ENCODE results near the gene SPTB.

SPTB gene

DNA sequence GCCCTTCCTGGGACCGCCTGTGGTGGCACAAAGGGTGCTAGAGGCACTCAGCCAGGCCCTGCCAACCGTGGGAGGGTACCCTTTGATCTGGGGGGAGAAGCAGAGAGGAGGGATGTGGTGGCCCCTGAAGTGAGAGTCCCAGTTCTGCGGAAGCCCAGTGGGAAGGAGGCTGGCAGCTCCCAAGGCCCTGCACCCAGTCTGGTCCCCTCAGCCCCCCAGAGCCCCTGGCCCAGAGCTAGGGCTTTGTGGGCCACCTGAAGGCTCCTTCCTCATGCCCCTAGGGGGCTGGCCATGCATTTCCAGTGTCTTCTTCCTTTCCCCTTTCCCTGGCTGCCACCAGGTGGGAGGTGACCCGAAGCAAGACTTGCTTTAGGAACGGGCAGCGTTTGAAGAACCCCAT lies 131.2 kb downstream of the SPTB start:
- no peak overlapping the region for H2AK5ac ChIP-seq (ENCODE audit: low read depth, low read length)
- H3K14ac ChIP-seq (ENCODE audit: low read length) = no peak overlapping the region
- no peak overlapping the region for H3K23ac ChIP-seq (ENCODE audit: low read depth, low read length, poor library complexity)
- no peak overlapping the region for H2BK15ac ChIP-seq (ENCODE audit: low read length)
- H4K8ac ChIP-seq (ENCODE audit: low read depth, low read length) = no peak overlapping the region
- no peak overlapping the region for H3K27ac ChIP-seq (replicated peaks; ENCODE audit: low read length)
- H3K18ac ChIP-seq (ENCODE audit: low read length) = peak overlapping the region; percentile 64
- no peaks in the 10 kb centered on the region for H3K4me1 ChIP-seq (ENCODE audit: control insufficient read depth in 2 of 2, insufficient read depth in 1 of 2, low read depth in 1 of 2, low read length in 2 of 2)
- no peak for DNase-seq (ENCODE audit: low spot score)
- WGBS, 2 donors (ENCODE audit: extremely low coverage in 2 of 2, insufficient read length in 2 of 2, insufficient replicate concordance in 1 of 2) = no CpG with 5 or more reads among the region's 6 CpGs
- H3K9ac ChIP-seq (ENCODE audit: low read depth, low read length, poor library complexity) = peak overlapping the region; percentile 44
- no peak overlapping the region for H2AFZ ChIP-seq (ENCODE audit: low read length)
- H3K36me3 ChIP-seq (replicated peaks in 1 of 2; ENCODE audit: control insufficient read depth in 2 of 2, insufficient read depth in 2 of 2, low read length in 2 of 2) = peaks cover 22 to 43% of the 10 kb centered on the region in 2 donors
- no peak overlapping the region for H3K4ac ChIP-seq (ENCODE audit: low read length)
- H4K91ac ChIP-seq (ENCODE audit: low read depth, low read length, poor library complexity) = no peak overlapping the region
- H2BK5ac ChIP-seq (ENCODE audit: low read length) = no peak overlapping the region
- H2BK120ac ChIP-seq (ENCODE audit: low read depth, low read length) = no peak overlapping the region
- no peak overlapping the region for H3K4me3 ChIP-seq (ENCODE audit: low read length in 2 of 2)
- H3K27me3 ChIP-seq (ENCODE audit: control insufficient read depth in 3 of 3, insufficient read depth in 3 of 3, low read depth in 1 of 3, low read length in 3 of 3) = no peaks in the 10 kb centered on the region
- no peak overlapping the region for H3K4me2 ChIP-seq (ENCODE audit: insufficient read depth, low read length, poor library complexity, severe bottlenecking)
- no peak overlapping the region for H2BK12ac ChIP-seq (ENCODE audit: low read length)
- H3K79me1 ChIP-seq (ENCODE audit: low read depth, low read length) = peaks cover 2% of the 10 kb centered on the region
- H3K9me3 ChIP-seq (replicated peaks in 1 of 2; ENCODE audit: control insufficient read depth in 2 of 2, insufficient read depth in 1 of 2, low read depth in 1 of 2, low read length in 2 of 2) = no peaks in the 10 kb centered on the region

DNA sequence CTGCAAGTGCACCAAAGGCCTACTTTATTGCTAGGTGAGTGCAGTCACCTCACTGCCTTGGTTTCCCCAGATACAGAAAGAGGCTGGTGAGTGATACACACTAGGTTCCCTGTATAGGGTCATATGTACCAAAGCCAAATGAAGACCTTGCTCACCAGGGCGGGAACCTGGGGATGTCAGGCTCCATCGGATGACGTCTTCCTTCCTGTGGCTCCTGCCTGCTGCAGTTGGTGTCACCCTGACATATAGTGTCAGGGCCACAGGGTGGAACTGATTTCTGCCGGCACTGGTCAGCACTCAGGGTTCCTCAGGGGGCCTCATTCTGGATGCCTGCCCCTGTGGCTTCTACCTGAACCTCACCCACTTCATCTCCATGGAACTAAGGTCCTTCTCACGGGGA lies 132.4 kb downstream of the SPTB start:
- Histone ChIP-seq H3K18ac (ENCODE audit: low read length) (no peak overlapping the region), H2BK5ac (ENCODE audit: low read length) (no peak overlapping the region), H3K27me3 (ENCODE audit: control insufficient read depth in 3 of 3, insufficient read depth in 3 of 3, low read depth in 1 of 3, low read length in 3 of 3) (no peaks in the 10 kb centered on the region), H4K91ac (ENCODE audit: low read depth, low read length, poor library complexity) (no peak overlapping the region), H2AK5ac (ENCODE audit: low read depth, low read length) (no peak overlapping the region), H3K4ac (ENCODE audit: low read length) (no peak overlapping the region), H3K4me3 (ENCODE audit: low read length in 2 of 2) (no peak overlapping the region), H3K4me1 (ENCODE audit: control insufficient read depth in 2 of 2, insufficient read depth in 1 of 2, low read depth in 1 of 2, low read length in 2 of 2) (no peaks in the 10 kb centered on the region), H4K8ac (ENCODE audit: low read depth, low read length) (no peak overlapping the region), H3K4me2 (ENCODE audit: insufficient read depth, low read length, poor library complexity, severe bottlenecking) (no peak overlapping the region), H3K9ac (ENCODE audit: low read depth, low read length, poor library complexity) (no peak overlapping the region), H2BK12ac (ENCODE audit: low read length) (no peak overlapping the region), H2BK120ac (ENCODE audit: low read depth, low read length) (no peak overlapping the region), H2AFZ (ENCODE audit: low read length) (no peak overlapping the region), H3K36me3 (replicated peaks in 1 of 2; ENCODE audit: control insufficient read depth in 2 of 2, insufficient read depth in 2 of 2, low read length in 2 of 2) (peaks cover 34 to 55% of the 10 kb centered on the region in 2 donors), H3K23ac (ENCODE audit: low read depth, low read length, poor library complexity) (no peak overlapping the region), H3K14ac (ENCODE audit: low read length) (no peak overlapping the region), H3K79me1 (ENCODE audit: low read depth, low read length) (peaks cover 2% of the 10 kb centered on the region), H3K9me3 (replicated peaks in 1 of 2; ENCODE audit: control insufficient read depth in 2 of 2, insufficient read depth in 1 of 2, low read depth in 1 of 2, low read length in 2 of 2) (no peaks in the 10 kb centered on the region), H2BK15ac (ENCODE audit: low read length) (no peak overlapping the region), H3K27ac (replicated peaks; ENCODE audit: low read length) (no peak overlapping the region)
- no peak for DNase-seq (ENCODE audit: low spot score)
- no CpG with 5 or more reads among the region's 5 CpGs for WGBS, 2 donors (ENCODE audit: extremely low coverage in 2 of 2, insufficient read length in 2 of 2, insufficient replicate concordance in 1 of 2)

DNA sequence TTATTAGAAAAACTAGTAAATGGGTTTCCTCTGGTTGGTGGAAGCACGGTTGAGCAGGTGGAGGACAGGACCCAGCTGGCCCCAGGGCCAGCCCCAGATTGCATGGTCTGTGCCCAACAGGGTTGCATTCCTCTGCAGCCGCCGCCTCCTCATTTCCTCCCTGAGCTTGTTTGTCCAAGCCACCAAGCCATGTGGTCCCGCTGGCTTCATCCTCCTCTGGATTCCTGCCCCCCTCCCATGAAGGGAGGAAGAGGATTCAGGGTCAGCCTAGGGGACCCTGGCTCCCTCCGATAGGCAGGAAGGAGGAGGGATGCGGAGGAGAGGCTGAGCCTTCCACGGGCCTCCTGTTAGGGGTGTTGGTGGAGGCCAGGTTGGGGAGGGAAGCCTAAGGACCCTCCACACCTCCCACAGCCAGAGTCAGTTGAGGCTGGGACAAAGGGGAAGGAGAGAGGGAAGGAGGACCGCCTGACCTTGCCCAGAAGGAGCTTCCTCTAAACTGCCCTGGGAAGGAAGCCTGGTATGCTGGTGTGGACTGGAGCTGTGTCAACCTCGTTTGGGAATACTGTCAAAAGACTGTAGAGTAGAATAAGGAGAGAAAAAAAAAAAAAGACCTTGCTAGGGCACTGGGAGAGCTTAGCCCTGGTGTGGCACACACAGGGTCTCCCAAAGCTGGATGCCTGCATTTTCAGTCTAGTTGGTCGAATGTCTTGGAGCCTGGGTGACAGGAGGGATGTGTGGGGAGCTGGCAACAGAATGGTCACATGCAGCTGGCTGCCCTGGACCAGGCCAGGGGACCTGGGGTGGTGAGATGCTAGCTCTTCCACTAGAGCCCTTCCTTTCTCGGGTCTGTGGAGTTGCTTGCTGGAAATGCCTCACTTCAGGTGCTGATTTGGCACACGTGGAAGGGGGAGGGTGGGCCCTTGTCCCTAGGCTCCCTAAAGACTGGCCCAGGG lies 133.1 kb downstream of the SPTB start:
- H2BK15ac ChIP-seq (ENCODE audit: low read length) = no peak overlapping the region
- no peak overlapping the region for H3K4me2 ChIP-seq (ENCODE audit: insufficient read depth, low read length, poor library complexity, severe bottlenecking)
- no peak overlapping the region for H3K4me3 ChIP-seq (ENCODE audit: low read length in 2 of 2)
- H2AK5ac ChIP-seq (ENCODE audit: low read depth, low read length) = no peak overlapping the region
- H3K27ac ChIP-seq (replicated peaks; ENCODE audit: low read length) = no peak overlapping the region
- H3K9ac ChIP-seq (ENCODE audit: low read depth, low read length, poor library complexity) = no peak overlapping the region
- no peak overlapping the region for H2BK120ac ChIP-seq (ENCODE audit: low read depth, low read length)
- H3K36me3 ChIP-seq (replicated peaks in 1 of 2; ENCODE audit: control insufficient read depth in 2 of 2, insufficient read depth in 2 of 2, low read length in 2 of 2) = peaks cover 42 to 62% of the 10 kb centered on the region in 2 donors
- H2BK12ac ChIP-seq (ENCODE audit: low read length) = no peak overlapping the region
- H4K91ac ChIP-seq (ENCODE audit: low read depth, low read length, poor library complexity) = no peak overlapping the region
- no peak for DNase-seq (ENCODE audit: low spot score)
- H3K4me1 ChIP-seq (ENCODE audit: control insufficient read depth in 2 of 2, insufficient read depth in 1 of 2, low read depth in 1 of 2, low read length in 2 of 2) = no peaks in the 10 kb centered on the region
- no peak overlapping the region for H2AFZ ChIP-seq (ENCODE audit: low read length)
- no peaks in the 10 kb centered on the region for H3K9me3 ChIP-seq (replicated peaks in 1 of 2; ENCODE audit: control insufficient read depth in 2 of 2, insufficient read depth in 1 of 2, low read depth in 1 of 2, low read length in 2 of 2)
- no peak overlapping the region for H3K14ac ChIP-seq (ENCODE audit: low read length)
- H3K79me1 ChIP-seq (ENCODE audit: low read depth, low read length) = peaks cover 2% of the 10 kb centered on the region
- H3K4ac ChIP-seq (ENCODE audit: low read length) = no peak overlapping the region
- H2BK5ac ChIP-seq (ENCODE audit: low read length) = no peak overlapping the region
- H4K8ac ChIP-seq (ENCODE audit: low read depth, low read length) = no peak overlapping the region
- no CpG with 5 or more reads among the region's 12 CpGs for WGBS, 2 donors (ENCODE audit: extremely low coverage in 2 of 2, insufficient read length in 2 of 2, insufficient replicate concordance in 1 of 2)
- H3K18ac ChIP-seq (ENCODE audit: low read length) = peak overlapping the region; percentile 0
- no peaks in the 10 kb centered on the region for H3K27me3 ChIP-seq (ENCODE audit: control insufficient read depth in 3 of 3, insufficient read depth in 3 of 3, low read depth in 1 of 3, low read length in 3 of 3)
- H3K23ac ChIP-seq (ENCODE audit: low read depth, low read length, poor library complexity) = no peak overlapping the region

DNA sequence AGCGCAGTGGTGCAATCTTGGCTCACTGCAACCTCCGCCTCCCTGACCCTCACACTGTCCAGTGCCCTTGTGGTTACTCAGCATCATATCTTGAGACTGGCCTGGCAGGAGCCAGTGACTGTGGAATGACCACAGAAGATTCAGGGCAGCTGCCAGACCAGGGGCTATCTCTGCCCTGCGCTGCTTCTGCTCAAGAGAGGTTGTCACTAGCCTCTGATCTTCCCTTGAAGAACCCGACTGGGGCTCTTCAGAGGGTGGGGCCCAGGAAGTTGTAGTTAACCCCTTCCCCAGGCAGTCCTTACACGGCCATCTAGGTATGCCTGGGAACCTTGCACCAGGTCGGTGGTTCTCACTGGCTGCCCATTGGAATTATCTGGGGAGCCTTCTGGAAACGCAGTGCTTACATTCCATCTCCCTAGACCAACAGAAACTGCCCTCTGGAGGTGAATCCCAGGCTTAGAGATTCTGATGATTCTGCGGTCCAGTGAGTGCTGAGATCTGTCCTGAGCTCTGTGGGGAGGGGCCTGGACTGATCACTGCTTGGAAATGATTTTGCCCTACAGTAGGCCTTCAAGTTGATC lies 134.1 kb downstream of the SPTB start:
- Histone ChIP-seq H3K4me3 (ENCODE audit: low read length in 2 of 2) (no peak overlapping the region), H4K8ac (ENCODE audit: low read depth, low read length) (no peak overlapping the region), H3K4ac (ENCODE audit: low read length) (no peak overlapping the region), H2BK5ac (ENCODE audit: low read length) (no peak overlapping the region), H3K18ac (ENCODE audit: low read length) (peak overlapping the region; percentile 17), H2BK15ac (ENCODE audit: low read length) (no peak overlapping the region), H3K9ac (ENCODE audit: low read depth, low read length, poor library complexity) (no peak overlapping the region), H3K27me3 (ENCODE audit: control insufficient read depth in 3 of 3, insufficient read depth in 3 of 3, low read depth in 1 of 3, low read length in 3 of 3) (no peaks in the 10 kb centered on the region), H2AFZ (ENCODE audit: low read length) (no peak overlapping the region), H4K91ac (ENCODE audit: low read depth, low read length, poor library complexity) (no peak overlapping the region), H3K79me1 (ENCODE audit: low read depth, low read length) (peaks cover 3% of the 10 kb centered on the region), H3K14ac (ENCODE audit: low read length) (no peak overlapping the region), H2AK5ac (ENCODE audit: low read depth, low read length) (no peak overlapping the region), H2BK120ac (ENCODE audit: low read depth, low read length) (no peak overlapping the region), H3K4me2 (ENCODE audit: insufficient read depth, low read length, poor library complexity, severe bottlenecking) (peak overlapping the region; percentile 11), H3K9me3 (replicated peaks in 1 of 2; ENCODE audit: control insufficient read depth in 2 of 2, insufficient read depth in 1 of 2, low read depth in 1 of 2, low read length in 2 of 2) (no peaks in the 10 kb centered on the region), H3K4me1 (ENCODE audit: control insufficient read depth in 2 of 2, insufficient read depth in 1 of 2, low read depth in 1 of 2, low read length in 2 of 2) (no peaks in the 10 kb centered on the region), H2BK12ac (ENCODE audit: low read length) (no peak overlapping the region), H3K36me3 (replicated peaks in 1 of 2; ENCODE audit: control insufficient read depth in 2 of 2, insufficient read depth in 2 of 2, low read length in 2 of 2) (peaks cover 51 to 72% of the 10 kb centered on the region in 2 donors), H3K23ac (ENCODE audit: low read depth, low read length, poor library complexity) (no peak overlapping the region), H3K27ac (replicated peaks; ENCODE audit: low read length) (no peak overlapping the region)
- no peak for DNase-seq (ENCODE audit: low spot score)
- no CpG with 5 or more reads among the region's 8 CpGs for WGBS, 2 donors (ENCODE audit: extremely low coverage in 2 of 2, insufficient read length in 2 of 2, insufficient replicate concordance in 1 of 2)
